Lung (tissue), 12 donors: ENCODE measurements around the gene PDE1C. TPM values are rescaled to one million over a fixed set of nuclear protein-coding genes. Genes with fewer than 3 reads are reported as not detected.

Experiments
- ATAC-seq: fragments of 200-7000 bp; cut with Tn5 transposase; one replicate; pipeline ENCODE4 v1.9.1; 2020; ENCODE audit warnings: moderate number of reproducible peaks; ENCODE audit not compliant: insufficient read depth, low FRiP score
- DNase-seq, 3 donors: peaks; one replicate each; pipeline ENCODE4 v3.0.0-alpha.2; 2013 to 2017
- H3K27ac ChIP-seq, 2 donors: one replicate each; pipeline ENCODE4 v1.5.1; 2013; ENCODE audit warnings: mild to moderate bottlenecking in 2 of 2, moderate library complexity in 2 of 2, control low read depth in 1 of 2, inconsistent platforms in 1 of 2, low read depth in 1 of 2, low read length in 1 of 2
- H3K27me3 ChIP-seq, 3 donors: one replicate each; pipeline ENCODE4 v1.5.1; 2013; ENCODE audit warnings: low read length in 2 of 3; ENCODE audit not compliant: control insufficient read depth in 3 of 3, insufficient read depth in 3 of 3
- H3K36me3 ChIP-seq, 4 donors: one replicate each; pipeline ENCODE4 v1.5.1; 2013; ENCODE audit warnings: low read length in 4 of 4, mild to moderate bottlenecking in 1 of 4, moderate library complexity in 1 of 4; ENCODE audit not compliant: control insufficient read depth in 4 of 4, insufficient read depth in 4 of 4
- H3K4me1 ChIP-seq, 5 donors: one replicate each; pipeline ENCODE4 v1.5.1; 2013; ENCODE audit warnings: low read length in 5 of 5, mild to moderate bottlenecking in 2 of 5, moderate library complexity in 1 of 5; ENCODE audit not compliant: control insufficient read depth in 5 of 5, insufficient read depth in 5 of 5
- H3K4me3 ChIP-seq: one replicate; pipeline ENCODE4 v1.5.1; 2013; ENCODE audit warnings: mild to moderate bottlenecking, control low read depth, moderate library complexity
- H3K9ac ChIP-seq, 2 donors: one replicate each; pipeline ENCODE4 v1.5.1; 2013; ENCODE audit warnings: low read length in 2 of 2, control low read depth in 1 of 2; ENCODE audit not compliant: insufficient read depth in 1 of 2
- H3K9me3 ChIP-seq, 4 donors: one replicate each; pipeline ENCODE4 v1.5.1; 2013; ENCODE audit warnings: low read length in 3 of 4, mild to moderate bottlenecking in 1 of 4, moderate library complexity in 1 of 4; ENCODE audit not compliant: control insufficient read depth in 4 of 4, insufficient read depth in 3 of 4
- CTCF ChIP-seq: IDR thresholded peaks from 2 replicates; pipeline ENCODE4 v1.5.1; 2012; ENCODE audit warnings: mild to moderate bottlenecking; ENCODE audit errors: control extremely low read depth, extremely low read depth
- WGBS, 2 donors: extraction: QIAGEN DNeasy Blood & Tissue Kit; methylation state at CpG; one replicate each; pipeline ENCODE4 v1.1.7; 2013; 5-methylcytosine and 5-hydroxymethylcytosine counted together
- polyA plus RNA-seq, 2 donors: library from polyadenylated mRNA; stranded (reverse); fragments of 200-250 nt; gene quantifications; one replicate each; pipeline ENCODE4 v1.2.1, GENCODE V29; 2013
- total RNA-seq, 2 donors: library from RNA; depleted of rRNA in 1 of 2; stranded (reverse); fragments of >200 nt in 1 of 2; gene quantifications; one replicate each; pipeline ENCODE4 v1.2.1, GENCODE V29; 2014 to 2021
- donor health status: control.
- donor health status: control.
- donor health status: Bipolar disorder and iron deficiency.
- donor health status: healthy.
- donor health status: DM: yes; HTN: yes; CAD: no.

Gene PDE1C
- total and polyA plus RNA-seq, 4 donors = 1.9 to 14.3 (median 6.1) TPM

- no peaks in the 10 kb centered on the region for H3K36me3 ChIP-seq
- no peaks in the 10 kb centered on the region for H3K27me3 ChIP-seq
- peaks cover 0 to 3% (median 0%) of the 10 kb centered on the region in 4 donors for H3K9me3 ChIP-seq
- H3K9ac ChIP-seq = no peak overlapping the region
- H3K27ac ChIP-seq = peak overlapping the region in 1 of 2 donors; percentile 43
- ATAC-seq (no peak), DNase-seq (no peak)
- peaks cover 0 to 13% (median 0%) of the 10 kb centered on the region in 5 donors for H3K4me1 ChIP-seq
- no peak overlapping the region for H3K4me3 ChIP-seq
- TF ChIP-seq CTCF = no peak
- 85 to 98% methylated on average over 3 of the region's 3 CpGs for WGBS, 2 donors
Observed at GRCh38 chr7:31892099-31892829, 177.9 kb downstream of the PDE1C start.

- TF ChIP-seq CTCF = no peak
- Histone ChIP-seq H3K27ac (peak overlapping the region; percentile 10 to 33), H3K9me3 (no peaks in the 10 kb centered on the region), H3K4me1 (peaks cover 0 to 17% (median 0%) of the 10 kb centered on the region in 5 donors), H3K27me3 (no peaks in the 10 kb centered on the region), H3K4me3 (no peak overlapping the region), H3K9ac (no peak overlapping the region), H3K36me3 (no peaks in the 10 kb centered on the region)
- ATAC-seq (no peak), DNase-seq (no peak)
- WGBS, 2 donors = 45 to 57% methylated on average over 3 of the region's 3 CpGs
Observed at GRCh38 chr7:31890766-31891165, 179.4 kb downstream of the PDE1C start.

GRCh38 chr7:31890198-31890597 lies 180.0 kb downstream of the PDE1C start:
- ATAC-seq (no peak), DNase-seq (peak in 2 of 3 donors; percentile 19 to 40)
- Histone ChIP-seq H3K9ac (no peak overlapping the region), H3K27me3 (no peaks in the 10 kb centered on the region), H3K4me3 (no peak overlapping the region), H3K9me3 (no peaks in the 10 kb centered on the region), H3K36me3 (no peaks in the 10 kb centered on the region), H3K4me1 (peaks cover 0 to 23% (median 0%) of the 10 kb centered on the region in 5 donors), H3K27ac (no peak overlapping the region)
- WGBS, 2 donors = 16 to 35% methylated on average over 3 of the region's 3 CpGs
- TF ChIP-seq CTCF = no peak
